CD4-positive, alpha-beta T cell treated with Interleukin-1 beta for 1 hour (primary cell): ENCODE measurements around the gene KPNA6.
A peak's percentile ranks its signal among the peaks of the same experiment; 100 is the strongest.
"Not testable (repeated sequence)": the region's sequence is repeated elsewhere in the genome, so short reads cannot be mapped to it uniquely, and the experiment has no call there.

ENCODE experiments used
- DNase-seq, 2 donors: peaks; one replicate each; pipeline ENCODE4 v3.0.0-alpha.2; 2020 to 2022

Gene KPNA6

DNA sequence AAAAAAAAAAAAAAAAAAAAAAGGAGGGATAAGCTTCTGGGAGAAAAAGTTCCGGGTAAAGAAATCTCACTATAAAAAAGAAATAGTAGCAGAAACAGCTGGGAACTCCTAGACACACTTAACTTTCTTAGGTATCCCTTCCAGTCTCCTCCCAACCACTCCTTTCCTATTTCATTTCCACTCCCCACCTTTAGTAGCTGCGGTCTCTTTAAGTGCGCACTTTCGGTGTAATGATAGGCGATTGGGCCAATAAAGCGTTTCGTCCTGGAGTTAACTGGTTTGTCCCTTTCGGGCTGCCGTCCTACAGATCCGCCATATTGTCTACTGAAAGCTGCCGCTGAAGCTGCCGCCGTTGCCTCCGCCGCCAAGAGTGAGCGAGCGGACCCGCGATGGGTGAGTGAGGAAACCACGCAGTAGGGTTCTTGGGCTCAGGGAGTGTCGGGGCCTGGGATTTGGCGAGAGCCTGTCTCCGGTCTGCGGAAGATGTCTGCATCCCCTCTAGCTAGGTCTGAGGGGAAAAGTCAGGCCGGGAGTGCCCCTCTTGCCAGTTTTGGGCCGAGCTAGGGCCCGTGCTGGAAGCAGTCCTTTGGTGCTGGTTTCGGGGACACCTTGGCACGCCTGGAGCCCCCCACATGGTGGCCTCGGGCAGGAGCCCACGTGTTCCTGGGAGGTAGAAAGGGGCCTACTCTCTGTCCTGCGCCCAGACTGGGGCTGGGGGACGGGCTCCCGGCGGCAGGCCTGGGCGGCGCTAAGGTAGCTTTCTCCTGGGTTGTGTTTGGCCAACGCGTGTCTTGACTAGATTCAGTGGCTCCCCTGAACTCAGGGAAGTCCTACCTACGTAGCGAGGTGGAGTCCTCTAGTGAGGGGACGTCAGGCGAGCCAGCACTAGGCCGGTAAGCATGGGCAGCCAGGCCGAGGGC, at the start of gene KPNA6:
Gene KPNA6 (plus strand): TSS at position 315 of the 920 bp plus-strand sequence. CDS start 75 bp downstream, at position 390.
- peak; percentile 92 to 95 for DNase-seq

DNA sequence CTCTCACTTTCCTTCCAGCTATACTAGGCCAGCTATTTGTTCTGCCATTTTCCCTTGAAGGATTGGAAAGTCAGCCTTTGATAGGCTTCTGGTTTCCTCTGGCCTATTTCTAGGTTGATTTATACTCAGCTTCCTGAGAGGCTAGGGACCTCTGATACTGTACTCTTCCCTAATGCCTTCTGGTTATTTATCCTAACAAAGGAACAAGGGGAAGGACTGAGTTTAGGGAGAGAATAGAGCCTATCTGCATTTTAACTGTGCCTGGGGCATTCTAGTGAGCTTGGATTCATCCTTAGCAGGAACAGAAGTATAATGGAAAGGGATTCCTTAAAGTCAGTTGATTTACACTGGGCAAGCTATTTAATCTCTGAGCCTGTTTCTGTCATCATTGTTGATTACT, 46.9 kb upstream of the KPNA6 start:
- DNase-seq: no peak

DNA sequence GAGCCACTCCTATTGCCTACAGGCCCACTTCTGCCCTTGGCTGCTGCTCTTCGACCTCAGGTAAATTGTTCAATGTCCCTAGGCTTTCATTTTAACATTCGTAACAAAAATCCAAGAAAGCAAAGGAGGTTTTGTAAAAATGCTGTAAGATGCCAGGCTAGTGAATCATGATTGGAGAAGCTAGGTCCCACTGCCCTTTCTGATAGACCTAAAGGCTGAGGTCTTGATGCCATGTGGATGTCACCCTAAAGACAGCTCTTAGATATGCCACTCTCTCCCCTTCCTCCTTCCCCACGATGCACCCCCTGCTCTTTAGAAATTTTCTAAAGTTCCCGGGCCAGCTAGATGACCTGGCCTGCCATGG, 45.0 kb upstream of the KPNA6 start:
- DNase-seq: no peak

DNA sequence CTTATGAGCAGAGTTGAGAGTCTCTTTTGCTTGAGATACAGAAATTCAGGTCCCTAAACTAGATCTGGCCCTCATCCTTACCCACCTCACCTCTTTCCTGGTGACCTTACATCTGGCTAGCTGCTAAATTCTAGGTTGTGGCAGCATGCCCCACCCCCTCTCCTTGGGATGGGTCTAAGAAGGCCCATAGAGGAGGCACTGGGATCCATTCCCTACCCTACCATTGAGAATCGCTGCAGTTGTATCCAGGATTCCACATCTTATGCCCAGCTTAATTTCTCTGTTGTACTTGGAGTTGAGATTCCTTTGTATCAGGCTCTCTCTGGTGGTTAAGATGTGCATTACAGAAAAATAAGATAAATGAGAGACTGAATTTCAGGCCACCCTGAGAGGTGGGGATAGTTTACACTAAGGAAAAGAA, 44.6 kb upstream of the KPNA6 start:
- peak in 1 of 2 donors; percentile 45 for DNase-seq

DNA sequence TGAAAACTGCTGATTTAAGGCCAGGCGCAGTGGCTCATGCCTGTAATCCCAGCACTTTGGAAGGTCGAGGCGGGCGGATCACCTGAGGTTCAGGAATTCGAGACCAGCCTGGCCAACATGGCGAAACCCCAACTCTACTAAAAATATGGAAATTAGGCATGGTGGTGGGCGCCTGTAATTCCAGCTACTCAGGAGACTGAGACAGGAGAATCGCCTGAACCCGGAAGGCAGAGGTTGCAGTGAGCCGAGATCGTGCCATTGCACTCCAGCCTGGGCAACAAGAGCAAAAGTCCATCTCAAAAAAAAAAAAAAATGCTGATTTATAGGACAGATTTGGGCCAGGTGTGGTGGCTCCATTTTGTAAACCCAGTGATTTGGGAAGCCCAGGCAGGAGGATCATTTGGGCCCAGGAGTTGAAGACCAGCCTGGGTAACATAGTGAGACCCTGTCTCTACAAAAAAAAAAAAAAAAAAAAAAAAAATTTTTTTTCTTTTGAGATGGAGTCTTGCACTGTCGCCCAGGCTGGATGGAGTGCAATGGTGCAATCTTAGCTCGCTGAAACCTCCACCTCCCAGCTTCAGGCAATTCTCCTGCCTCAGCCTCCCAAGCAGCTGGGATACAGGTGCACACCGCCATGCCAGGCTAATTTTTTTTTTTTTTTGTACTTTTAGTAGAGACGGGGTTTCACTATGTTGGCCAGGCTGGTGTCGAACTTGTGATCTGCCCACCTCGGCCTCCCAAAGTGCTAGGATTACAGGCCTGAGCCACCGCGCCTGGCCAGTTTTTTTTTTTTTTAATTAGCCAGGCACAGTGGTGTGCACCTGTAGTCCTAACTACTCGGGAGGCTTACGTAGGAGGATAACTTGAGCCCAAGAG, 42.0 kb upstream of the KPNA6 start:
- DNase-seq: not testable (repeated sequence)

DNA sequence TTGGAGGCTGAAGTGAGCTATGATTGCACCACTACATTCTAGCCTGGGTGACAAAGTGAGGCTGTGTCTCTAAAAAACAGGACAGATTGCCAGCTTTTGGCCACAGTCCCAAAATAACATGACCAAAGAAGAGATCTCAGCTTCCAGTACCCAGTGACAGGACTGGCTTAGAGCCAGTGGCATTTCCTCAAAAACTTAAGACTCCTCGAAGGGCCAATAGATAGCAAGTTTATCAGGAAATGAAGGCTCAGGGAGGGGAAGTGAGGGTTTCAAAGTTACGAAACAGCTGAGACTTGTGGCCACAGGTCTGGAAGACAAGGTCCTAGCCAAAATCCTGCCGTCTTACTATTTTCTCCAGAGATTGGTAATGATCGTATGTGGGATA, 41.4 kb upstream of the KPNA6 start:
- peak; percentile 30 to 60 for DNase-seq

DNA sequence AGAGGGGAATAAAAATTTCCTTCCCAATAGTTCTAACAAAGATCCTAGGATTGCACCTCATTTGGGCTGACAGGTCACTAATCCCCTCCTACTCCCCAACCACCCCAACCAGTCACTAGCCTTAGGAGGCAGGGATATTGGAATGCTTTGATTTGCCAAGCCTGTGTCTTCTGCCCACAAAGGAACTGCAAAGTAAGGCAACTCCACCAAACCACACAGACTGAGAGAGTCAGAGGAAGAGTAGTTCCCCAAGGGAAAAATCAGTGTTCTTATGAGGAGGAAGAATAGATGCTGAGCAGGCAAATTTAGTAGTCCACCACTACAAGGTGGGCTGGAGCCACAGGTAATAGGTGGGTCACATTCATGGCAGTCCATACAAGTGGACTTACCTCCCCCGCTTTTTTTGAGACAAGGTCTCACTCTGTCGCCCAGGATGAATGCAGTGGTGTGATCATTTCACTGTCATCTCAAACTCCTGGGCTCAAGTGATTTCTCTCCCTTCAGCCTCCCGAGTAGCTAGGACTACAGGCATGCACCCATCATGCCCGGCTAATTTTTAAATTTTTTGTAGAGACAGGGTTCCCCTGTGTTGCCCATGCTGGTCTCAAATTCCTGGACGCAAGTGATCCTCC, 38.8 kb upstream of the KPNA6 start:
- no peak for DNase-seq

DNA sequence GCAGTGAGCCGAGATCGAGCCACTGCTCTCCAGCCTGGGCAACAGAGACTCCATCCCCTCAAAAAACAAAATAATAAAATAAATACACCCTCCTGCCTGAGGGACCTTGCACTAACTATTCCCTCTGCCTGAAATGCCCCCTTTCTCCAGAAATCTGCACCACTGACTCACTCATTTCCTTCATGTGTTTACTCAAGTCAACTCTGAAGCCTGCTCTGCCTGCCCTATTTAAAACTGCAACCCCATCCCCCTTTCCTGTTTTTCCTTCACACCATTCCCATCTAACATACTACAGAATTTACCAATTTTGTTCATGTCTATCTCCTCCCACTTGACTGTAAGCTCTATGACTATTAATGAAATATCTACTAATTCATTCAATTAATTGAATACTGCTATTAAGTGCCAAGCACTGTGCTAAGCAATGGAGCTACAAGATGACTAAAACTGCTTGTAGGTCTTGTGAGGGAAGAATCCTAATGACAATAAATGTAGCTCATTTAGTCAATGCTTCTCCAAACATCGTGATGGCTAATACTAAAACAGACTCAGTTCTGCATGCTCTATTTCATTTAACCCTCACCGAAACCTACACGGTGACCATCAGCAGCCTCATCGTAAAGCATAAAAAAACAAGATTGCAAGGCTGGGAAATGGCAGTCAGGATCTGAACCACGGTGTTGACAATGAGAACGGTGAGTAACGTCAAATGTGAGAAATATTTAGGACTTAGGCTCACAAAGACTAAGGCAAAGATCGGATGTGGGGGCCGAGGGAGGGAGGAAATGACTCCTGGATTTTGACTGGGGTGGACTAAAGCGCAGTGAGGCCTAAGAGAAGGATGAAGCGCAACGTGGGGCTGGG, 35.9 kb upstream of the KPNA6 start:
- DNase-seq: no peak

DNA sequence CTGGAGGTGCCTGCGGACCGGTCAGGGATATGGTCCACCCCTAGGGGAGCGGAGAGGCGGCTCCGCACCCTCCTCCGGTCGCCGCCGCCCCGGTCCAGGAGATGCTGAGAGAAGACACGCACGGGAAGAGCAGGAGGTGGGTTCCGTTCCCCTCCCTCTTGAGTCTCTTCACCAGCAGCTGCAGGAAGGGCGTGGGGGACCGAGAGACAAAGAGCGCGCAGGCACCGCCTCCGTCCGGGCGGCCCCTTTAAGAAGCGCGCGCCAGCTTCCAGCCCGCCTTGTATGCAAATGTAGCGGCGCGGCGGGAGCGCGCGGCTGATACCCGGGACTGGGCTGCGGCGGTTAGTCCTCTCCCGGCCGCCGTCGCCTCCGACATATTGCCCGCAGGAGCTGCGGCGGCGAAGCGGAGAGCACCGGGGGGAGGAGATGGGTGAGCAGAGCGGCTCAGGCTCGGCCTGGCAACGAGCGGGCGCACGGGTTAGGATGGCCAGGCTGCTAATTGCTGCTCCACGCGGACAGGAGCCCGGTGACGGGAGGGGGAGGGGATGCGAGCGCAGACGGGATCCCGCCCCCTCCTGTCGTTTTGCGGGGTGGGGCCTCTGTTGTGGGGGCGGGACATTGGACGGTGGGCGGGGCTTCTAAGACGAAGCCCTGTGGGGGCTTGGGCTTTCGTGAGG, 35.1 kb upstream of the KPNA6 start, which contains the start of gene TMEM39B:
Gene TMEM39B (plus strand): TSS at position 318 of the 677 bp plus-strand sequence. CDS start 109 bp downstream, at position 427.
- DNase-seq: peak; percentile 94 to 95

DNA sequence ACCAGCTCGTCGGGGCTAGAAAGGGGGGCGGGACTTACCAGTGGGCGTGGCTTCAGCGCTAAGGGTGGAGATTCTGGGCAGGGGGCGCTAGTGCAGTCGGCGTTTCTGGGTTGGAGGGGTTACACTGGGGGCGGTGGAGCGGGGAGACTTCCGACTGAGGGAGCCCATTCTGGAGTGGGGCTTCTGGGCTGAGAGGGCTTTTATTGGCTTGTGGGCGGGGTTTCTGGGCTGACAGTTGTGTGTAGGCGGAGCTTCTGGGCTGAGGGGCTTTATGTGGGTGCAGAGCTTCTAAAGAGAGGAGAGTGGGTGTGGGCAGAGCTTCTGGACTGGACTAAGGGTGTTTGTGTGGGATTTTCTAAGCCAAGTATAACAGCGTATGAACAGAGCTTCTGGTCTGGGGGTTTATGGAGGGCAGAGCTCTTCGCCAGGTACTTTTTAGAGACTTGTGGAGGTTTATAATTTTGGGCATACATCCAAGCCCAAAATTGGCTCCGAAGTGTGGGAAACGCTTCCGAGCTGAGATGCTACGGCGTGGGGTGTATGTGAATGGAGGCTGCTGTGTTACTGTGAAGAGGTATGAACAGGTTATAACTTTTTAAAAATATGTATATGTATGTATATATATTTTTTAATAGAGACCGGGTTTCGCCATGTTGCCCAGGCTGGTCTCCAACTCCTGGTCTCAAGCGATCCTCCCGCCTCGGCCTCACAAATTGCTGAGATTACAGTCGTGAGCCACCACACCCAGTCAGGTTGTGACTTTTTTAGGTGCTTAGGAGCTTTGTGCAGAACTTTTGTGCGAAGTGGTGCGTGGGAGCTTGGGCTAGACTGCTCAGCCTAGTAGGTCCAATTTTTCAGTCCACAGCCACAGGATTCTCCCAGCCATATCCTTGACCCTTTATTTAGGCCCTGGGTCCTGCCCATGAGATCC, 34.3 kb upstream of the KPNA6 start:
- DNase-seq: no peak

DNA sequence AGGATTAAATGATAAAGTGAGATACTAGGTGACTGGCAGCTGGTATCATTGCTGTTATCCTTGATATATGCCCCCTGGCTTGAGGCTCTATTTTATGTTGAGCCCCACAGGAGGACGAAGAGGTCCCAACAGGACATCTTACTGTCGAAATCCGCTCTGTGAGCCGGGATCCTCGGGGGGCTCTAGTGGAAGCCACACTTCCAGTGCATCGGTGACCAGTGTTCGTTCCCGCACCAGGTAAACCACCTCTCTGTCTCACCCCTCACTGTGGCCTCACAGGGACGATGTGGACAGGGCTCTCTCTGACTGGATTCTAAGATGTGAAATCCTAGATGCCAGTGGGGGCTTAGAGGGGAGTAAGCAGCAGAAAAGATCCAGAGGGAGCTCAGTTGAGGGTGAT, 33.0 kb upstream of the KPNA6 start:
- no peak for DNase-seq

DNA sequence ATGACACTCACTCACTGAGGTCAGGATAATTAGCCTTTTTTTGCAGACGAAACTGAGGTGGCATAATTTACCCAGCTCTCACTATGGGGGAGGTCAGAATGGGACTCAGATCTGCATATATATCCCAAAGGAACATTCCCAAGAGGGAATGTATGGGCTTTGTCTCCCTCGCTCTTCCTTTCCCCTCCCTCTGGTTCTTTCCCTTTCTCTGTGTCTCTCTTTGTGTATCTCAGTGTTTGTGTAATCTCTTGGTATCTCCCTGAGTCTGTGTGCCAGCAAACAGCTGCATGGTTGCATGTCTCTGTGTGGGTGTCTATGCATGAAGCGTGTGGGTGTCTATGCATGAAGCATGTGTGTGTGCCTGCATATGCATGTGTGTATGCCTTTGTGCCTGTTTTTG, 30.4 kb upstream of the KPNA6 start:
- DNase-seq: no peak

DNA sequence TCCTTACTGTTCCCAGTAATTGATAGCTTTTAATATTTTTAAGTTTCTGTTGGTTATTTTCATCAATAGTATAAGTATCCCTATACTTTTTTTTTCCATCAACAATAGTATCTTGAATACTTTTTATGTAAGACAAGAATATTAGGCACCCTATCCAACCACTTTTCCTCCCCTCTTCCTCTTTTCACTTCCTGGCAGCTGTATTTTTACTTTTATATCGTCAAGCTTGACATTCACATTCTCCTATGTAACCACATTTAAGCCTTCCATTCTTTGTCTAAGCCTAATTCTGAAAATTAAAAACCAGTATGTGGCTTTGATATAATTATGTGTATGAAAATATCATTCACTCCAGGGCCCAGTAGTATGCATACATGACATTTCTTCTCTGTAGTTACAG, 25.8 kb upstream of the KPNA6 start:
- no peak for DNase-seq

DNA sequence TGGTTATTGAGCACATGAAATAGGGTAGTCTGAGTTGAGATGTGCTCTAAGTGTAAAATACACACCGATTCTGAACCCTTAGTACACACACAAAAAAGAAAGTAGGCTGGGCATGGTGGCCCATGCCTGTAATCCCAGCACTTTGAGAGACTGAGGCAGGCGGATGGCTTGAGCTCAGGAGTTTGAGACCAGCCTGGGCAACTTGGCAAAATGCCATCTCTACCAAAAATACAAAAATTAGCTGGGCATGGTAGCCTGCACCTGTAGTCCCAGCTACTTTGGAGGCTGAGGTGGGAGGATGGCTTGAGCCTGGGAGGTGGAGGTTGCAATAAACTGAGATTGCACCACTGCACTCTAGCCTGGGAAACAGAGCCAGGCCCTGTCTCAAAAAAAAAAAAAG, 21.5 kb upstream of the KPNA6 start:
- DNase-seq: not testable (repeated sequence)

DNA sequence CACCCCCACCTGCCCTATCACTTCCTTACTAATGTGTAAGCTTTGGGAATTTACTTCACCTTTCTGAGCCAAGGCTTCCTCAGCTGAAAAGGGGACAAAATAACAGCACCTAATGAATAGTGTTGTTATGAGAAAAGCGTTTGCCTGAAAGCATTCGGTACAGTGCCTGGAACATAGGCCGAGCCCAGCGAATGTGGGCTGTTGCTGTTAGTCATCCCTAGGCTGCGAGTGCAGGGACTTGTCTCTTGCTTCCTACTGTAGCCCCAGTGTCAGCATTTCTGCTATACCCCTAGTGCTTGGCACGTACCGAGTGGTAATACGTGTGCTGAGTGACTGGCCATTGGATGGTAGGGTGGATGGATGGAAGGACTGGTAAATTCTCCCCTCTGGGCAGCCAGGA, 16.7 kb upstream of the KPNA6 start:
- no peak for DNase-seq

DNA sequence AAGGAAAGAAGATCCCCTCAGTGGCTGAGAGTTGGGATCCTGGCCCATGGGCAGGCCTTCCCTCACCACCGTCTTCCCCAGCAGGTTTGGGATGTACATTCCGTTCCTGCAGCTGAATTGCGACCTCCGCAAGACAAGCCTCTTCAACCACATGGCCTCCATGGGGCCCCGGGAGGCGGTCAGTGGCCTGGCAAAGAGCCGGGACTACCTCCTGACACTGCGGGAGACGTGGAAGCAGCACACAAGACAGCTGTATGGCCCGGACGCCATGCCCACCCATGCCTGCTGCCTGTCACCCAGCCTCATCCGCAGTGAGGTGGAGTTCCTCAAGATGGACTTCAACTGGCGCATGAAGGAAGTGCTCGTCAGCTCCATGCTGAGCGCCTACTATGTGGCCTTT, 16.3 kb upstream of the KPNA6 start:
- DNase-seq: no peak

DNA sequence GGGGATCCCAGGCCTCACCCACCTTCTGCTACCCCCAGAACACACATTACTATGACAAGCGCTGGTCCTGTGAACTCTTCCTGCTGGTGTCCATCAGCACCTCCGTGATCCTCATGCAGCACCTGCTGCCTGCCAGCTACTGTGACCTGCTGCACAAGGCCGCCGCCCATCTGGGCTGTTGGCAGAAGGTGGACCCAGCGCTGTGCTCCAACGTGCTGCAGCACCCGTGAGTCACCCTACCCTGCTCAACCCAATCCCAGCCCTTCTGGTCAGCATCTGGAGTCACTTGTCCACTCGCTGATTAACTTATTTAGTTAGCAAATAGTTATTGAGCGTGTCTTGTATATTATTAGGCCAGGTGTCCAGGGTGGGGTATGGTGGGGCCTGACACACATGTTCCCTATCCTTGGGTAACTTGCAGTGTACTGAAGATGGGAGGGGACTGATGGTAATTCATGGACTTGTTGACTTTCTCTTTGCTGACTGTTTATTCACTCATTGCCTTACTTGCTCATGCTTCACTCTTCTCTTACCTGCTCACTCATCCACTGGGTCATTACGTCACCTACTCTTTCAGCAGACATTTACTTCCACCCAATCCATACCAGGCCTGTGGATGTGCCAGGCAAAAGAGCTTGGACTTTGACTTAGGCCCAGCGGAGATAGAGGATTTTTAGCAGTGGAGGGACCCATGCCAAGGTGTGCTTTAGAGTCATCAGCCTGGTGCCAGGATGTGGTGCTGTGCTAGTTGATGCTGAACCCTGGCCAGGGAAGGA, 12.9 kb upstream of the KPNA6 start:
- DNase-seq: no peak

DNA sequence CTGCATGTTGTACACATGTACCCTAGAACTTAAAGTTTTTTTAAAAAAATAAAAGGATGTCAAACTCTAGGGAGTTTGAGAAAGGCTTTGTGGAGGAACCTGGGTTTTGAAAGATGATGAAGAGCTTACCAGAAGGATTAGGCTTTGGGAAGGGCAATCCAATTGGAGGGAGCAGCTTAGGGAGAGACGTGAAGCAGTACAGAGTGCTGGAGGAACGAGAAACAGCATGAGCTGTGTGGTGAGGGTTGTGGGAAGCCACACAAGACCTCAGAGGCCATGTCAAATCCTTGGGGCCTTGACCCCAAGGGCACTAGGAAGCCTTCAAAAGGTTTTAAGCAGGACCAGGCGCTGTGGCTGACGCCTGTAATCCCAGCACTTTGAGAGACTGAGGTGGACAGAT, 8.4 kb upstream of the KPNA6 start:
- DNase-seq: no peak

DNA sequence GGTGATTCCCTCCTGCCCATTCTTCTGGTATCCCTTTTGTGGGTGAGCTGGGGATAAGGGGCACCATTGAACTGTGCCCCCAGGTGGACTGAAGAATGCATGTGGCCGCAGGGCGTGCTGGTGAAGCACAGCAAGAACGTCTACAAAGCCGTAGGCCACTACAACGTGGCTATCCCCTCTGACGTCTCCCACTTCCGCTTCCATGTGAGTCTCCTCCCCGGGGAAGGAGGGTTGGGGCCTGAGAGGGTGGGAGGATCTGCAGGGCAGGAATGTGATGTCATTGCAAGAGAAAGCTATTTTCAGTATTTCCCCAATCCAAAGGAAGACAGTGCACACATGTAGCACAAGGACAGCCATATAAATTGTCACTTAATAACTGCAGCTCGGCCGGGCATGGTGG, 7.5 kb upstream of the KPNA6 start:
- DNase-seq: no peak
